Raji (cell line): ENCODE data around the gene AATK.

ENCODE experiments used
- POLR2A ChIP-seq: IDR thresholded peaks from 2 replicates; pipeline ENCODE4 v1.6.1; 2011; ENCODE audit warnings: low read depth, low read length, control low read depth; ENCODE audit not compliant: insufficient read depth

The AATK gene

DNA sequence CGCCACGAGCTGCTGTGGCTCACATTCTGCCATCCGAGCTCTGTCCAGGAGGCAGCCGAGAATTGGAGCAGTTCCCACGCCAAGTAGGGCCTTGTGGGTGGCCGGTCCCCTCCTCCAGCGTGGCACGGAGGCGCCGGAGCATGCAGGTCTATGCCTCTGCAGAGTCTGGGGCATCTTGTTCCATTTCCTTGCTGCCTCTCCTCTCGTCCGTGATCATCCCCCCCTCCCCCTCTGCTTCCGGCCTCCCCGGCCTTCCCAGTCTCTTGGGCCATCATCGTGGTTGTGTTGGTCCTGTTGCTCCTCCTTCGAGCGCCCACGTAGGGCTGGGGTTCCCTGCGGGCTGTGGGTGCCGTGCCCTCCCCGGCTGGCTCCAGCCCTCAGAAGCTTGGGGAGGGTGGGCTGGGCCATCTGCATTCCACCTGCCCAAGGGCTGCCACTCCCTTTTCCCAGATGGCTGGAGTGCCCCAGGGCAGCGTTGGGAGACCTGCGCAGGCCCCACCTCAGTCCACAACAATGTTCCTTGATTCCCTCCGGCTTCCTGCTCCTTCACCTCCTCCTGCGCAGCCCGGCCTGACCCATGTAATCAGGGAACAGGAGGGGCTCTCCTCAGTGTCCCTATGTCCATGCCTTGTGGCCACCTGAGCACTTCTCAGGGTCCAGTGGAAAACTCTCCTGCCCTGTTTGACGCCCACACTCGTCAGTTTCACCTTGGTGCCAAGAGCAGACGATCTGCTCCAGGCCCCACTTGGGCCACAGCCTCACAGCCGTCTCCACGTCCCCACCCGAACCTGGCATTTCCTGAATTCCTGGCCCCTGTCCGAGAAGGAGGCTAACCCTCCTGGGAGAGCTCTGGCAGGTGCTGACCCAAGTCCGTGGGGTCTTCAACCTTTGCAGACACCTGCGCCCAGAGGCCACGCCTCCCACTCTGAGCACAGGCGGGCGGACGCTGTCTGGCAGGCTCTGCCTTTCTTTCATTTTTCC, 94.0 kb downstream of the AATK start:
- no peak for TF ChIP-seq POLR2A

GRCh38 chr17:81070541-81071246, 95.3 kb downstream of the AATK start:
- no peak for TF ChIP-seq POLR2A

DNA sequence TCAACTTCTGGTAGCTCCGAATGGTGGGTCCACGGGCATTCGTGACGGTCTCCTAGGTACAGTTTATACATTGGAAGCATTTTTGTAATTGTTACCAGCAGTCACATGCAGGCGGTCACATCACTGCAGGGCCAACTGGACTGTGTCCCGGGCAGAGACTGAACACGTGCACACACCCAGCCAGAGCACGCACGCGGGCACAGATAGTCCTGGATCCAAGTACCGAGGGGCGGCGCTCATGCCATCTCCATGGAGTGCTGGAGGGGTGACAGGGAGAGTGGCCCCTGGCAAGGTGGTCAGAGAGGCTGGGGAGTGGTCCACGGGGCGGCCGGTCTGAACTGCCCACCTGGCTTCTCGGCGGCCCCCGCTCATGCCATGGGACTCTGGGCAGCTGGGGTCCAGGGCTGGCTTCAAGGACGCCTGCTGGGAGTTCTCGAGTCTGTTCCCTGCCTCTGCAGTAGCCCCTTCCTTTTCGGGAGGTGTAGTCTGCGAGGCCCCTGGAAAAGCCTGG, 96.8 kb downstream of the AATK start:
- no peak for TF ChIP-seq POLR2A

DNA sequence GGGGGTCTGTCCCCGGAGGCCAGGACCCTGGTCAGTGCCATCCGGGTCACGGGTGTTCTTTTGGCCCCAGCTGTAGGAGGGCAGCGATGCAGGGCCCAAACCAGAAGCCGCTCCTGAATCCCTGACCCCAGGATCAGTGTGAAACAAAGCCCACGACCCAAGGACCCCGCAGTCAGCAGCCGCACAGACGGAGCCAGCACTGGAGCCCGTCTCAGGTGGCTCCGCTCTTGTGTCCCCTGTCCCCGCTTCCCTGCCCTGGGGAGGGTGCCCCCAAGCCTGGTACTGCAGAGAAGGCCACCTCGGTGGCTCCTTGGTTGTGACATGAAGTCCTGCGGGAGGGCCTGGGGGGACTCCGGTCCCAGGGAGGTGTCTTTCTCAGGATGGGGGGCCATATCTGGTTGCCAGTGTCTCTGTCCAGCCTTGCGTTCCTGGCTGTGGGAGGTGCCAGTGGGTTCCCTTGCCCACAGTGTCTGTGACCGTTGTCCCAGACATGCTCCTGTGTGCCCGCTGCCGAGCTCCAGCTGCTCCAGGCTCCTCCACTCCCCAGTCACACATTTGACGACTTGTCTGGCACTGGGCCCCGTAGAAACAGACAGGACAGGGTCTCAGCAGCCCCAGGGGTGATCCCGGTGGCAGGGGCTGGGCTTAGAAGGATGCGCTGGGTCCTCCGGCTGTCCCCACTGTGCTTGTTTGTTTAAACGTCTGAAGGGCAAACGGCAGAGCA, 97.4 kb downstream of the AATK start:
- TF ChIP-seq POLR2A: no peak

DNA sequence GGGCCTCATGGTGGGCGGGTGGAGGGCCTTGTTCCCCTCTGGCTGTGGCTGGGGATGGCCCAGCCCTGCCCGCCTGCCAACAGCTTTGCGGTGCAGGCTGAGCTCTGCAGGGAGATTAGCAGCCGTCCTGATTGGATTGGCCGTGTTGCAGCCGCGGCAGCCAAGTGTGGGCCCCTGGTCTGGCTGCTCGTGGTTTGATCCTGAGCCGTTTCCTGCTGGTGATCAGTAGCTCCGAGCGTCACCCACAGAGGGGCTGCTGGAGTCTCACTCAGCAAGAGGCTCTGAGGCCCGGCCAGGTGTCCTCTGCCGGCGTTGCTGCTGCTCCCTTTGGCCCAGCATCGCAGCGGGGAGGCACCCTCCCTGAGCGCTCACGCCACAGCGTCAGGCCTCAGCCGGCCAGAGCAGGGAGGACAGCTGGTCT, 98.6 kb downstream of the AATK start:
- no peak for TF ChIP-seq POLR2A
